Fibroblast of mammary gland (primary cell): ENCODE results near the gene DDX17.

Experiments used
- DNase-seq: peaks from one replicate; pipeline ENCODE4 v3.0.0-alpha.2; 2010; ENCODE audit warnings: low read depth
- H3K4me3 ChIP-seq: 2 replicates; pipeline ENCODE4 v1.5.1; 2011; ENCODE audit warnings: low read depth, mild to moderate bottlenecking, low read length, moderate library complexity; ENCODE audit not compliant: control insufficient read depth
- CTCF ChIP-seq: conservative IDR thresholded peaks from 2 replicates; pipeline ENCODE4 v1.5.1; 2011; ENCODE audit warnings: low read depth, low read length, inconsistent platforms; ENCODE audit not compliant: control insufficient read depth, insufficient read depth

Gene DDX17

GRCh38 chr22:38461414-38462081 lies 44.6 kb downstream of the DDX17 start:
- H3K4me3 ChIP-seq = no peak overlapping the region
- TF ChIP-seq CTCF = no peak
- peak; percentile 75 for DNase-seq

GRCh38 chr22:38461057-38461413 lies 45.1 kb downstream of the DDX17 start:
- no peak for TF ChIP-seq CTCF
- H3K4me3 ChIP-seq = no peak overlapping the region
- no peak for DNase-seq

GRCh38 chr22:38460426-38460840 lies 45.7 kb downstream of the DDX17 start:
- no peak for TF ChIP-seq CTCF
- H3K4me3 ChIP-seq = no peak overlapping the region
- no peak for DNase-seq

- no peak overlapping the region for H3K4me3 ChIP-seq
- no peak for DNase-seq
- TF ChIP-seq CTCF = no peak
Observed at GRCh38 chr22:38456841-38457699, 49.0 kb downstream of the DDX17 start.

GRCh38 chr22:38456272-38456835 lies 49.8 kb downstream of the DDX17 start:
- H3K4me3 ChIP-seq = no peak overlapping the region
- no peak for DNase-seq
- TF ChIP-seq CTCF = no peak

- no peak for TF ChIP-seq CTCF
- DNase-seq = no peak
- no peak overlapping the region for H3K4me3 ChIP-seq
Observed at GRCh38 chr22:38455530-38456271, 50.4 kb downstream of the DDX17 start.
